ENCODE measurements around the gene PDE4D. TPM values are rescaled to one million over a fixed set of nuclear protein-coding genes. Genes with fewer than 3 reads are reported as not detected.

The PDE4D gene
- total RNA-seq, 2 donors from 2014 or later: 207 to 300 TPM

GRCh38 chr5:59727186-59727585, 166.3 kb downstream of the PDE4D start:
- no peak overlapping the region for H3K4me3 Mint-ChIP-seq
- ATAC-seq (no peak), DNase-seq (no peak)
- peaks cover 14% of the 10 kb centered on the region for H3K27me3 Mint-ChIP-seq
- no peaks in the 10 kb centered on the region for H3K4me1 Mint-ChIP-seq
- H3K36me3 Mint-ChIP-seq (ENCODE audit: low read depth): no peaks in the 10 kb centered on the region
- no peak overlapping the region for H3K27ac Mint-ChIP-seq
- H3K9me3 ChIP-seq (ENCODE audit: control insufficient read depth, low read length, poor library complexity, severe bottlenecking): no peaks in the 10 kb centered on the region

DNA sequence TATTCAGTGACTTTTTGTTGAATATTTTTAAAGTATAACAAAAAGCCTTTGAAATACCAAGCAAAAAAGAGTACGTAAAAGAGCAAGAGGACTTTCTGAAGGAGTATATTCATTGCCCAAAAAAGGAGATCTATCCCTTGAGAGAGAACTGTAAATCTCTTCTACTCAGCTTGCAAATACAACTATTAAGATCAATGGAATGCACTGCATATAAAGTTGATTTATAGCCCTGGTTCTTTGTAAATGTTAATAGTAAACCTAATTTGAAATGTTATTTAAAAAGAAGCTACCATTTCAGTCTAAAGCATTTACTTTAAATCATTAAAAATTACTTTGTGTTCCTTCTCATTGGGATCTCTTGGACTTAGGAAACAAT, 168.1 kb downstream of the PDE4D start:
- Mint-ChIP-seq H3K36me3 (ENCODE audit: low read depth) (no peaks in the 10 kb centered on the region), H3K4me3 (no peak overlapping the region), H3K27ac (no peak overlapping the region), H3K27me3 (peaks cover 5% of the 10 kb centered on the region), H3K4me1 (no peaks in the 10 kb centered on the region)
- DNase-seq (no peak), ATAC-seq (no peak)
- no peaks in the 10 kb centered on the region for H3K9me3 ChIP-seq (ENCODE audit: control insufficient read depth, low read length, poor library complexity, severe bottlenecking)

GRCh38 chr5:59724482-59725391, 168.8 kb downstream of the PDE4D start:
- H3K4me3 Mint-ChIP-seq: no peak overlapping the region
- no peaks in the 10 kb centered on the region for H3K4me1 Mint-ChIP-seq
- ATAC-seq (no peak), DNase-seq (no peak)
- H3K9me3 ChIP-seq (ENCODE audit: control insufficient read depth, low read length, poor library complexity, severe bottlenecking): no peaks in the 10 kb centered on the region
- H3K27me3 Mint-ChIP-seq: peaks cover 8% of the 10 kb centered on the region
- H3K36me3 Mint-ChIP-seq (ENCODE audit: low read depth): no peaks in the 10 kb centered on the region
- H3K27ac Mint-ChIP-seq: no peak overlapping the region

- no peak overlapping the region for H3K4me3 Mint-ChIP-seq
- H3K27me3 Mint-ChIP-seq: peaks cover 10% of the 10 kb centered on the region
- ATAC-seq (no peak), DNase-seq (no peak)
- no peak overlapping the region for H3K27ac Mint-ChIP-seq
- no peaks in the 10 kb centered on the region for H3K36me3 Mint-ChIP-seq (ENCODE audit: low read depth)
- no peaks in the 10 kb centered on the region for H3K4me1 Mint-ChIP-seq
- H3K9me3 ChIP-seq (ENCODE audit: control insufficient read depth, low read length, poor library complexity, severe bottlenecking): no peaks in the 10 kb centered on the region
Measured at GRCh38 chr5:59722874-59723273, 170.7 kb downstream of the PDE4D start.

DNA sequence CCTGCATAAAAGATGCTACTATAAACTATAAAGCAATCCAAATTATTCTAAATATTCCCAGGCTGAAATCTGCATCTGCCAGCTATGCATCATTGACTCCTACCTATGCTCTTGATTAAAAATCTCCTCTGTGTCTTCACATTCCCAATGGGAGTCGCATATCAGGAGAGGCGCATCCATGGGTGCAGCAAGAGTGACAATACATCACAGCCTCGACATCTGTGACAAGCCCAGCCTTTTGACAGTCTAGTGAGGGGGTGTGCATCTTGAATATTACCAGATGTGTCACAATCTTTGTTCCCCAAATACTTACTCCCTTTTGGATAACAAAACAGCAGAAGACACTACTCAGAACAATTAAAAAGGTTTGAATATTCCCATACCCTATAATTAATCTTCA, 171.8 kb downstream of the PDE4D start:
- H3K4me3 Mint-ChIP-seq: no peak overlapping the region
- H3K4me1 Mint-ChIP-seq: no peaks in the 10 kb centered on the region
- ATAC-seq (no peak), DNase-seq (no peak)
- no peaks in the 10 kb centered on the region for H3K9me3 ChIP-seq (ENCODE audit: control insufficient read depth, low read length, poor library complexity, severe bottlenecking)
- no peak overlapping the region for H3K27ac Mint-ChIP-seq
- H3K36me3 Mint-ChIP-seq (ENCODE audit: low read depth): no peaks in the 10 kb centered on the region
- H3K27me3 Mint-ChIP-seq: peaks cover 12% of the 10 kb centered on the region

GRCh38 chr5:59720063-59720462, 173.5 kb downstream of the PDE4D start:
- H3K27ac Mint-ChIP-seq: no peak overlapping the region
- peaks cover 12% of the 10 kb centered on the region for H3K27me3 Mint-ChIP-seq
- H3K9me3 ChIP-seq (ENCODE audit: control insufficient read depth, low read length, poor library complexity, severe bottlenecking): no peaks in the 10 kb centered on the region
- no peak for DNase-seq
- H3K4me1 Mint-ChIP-seq: no peaks in the 10 kb centered on the region
- no peaks in the 10 kb centered on the region for H3K36me3 Mint-ChIP-seq (ENCODE audit: low read depth)
- no peak for ATAC-seq
- H3K4me3 Mint-ChIP-seq: no peak overlapping the region

DNA sequence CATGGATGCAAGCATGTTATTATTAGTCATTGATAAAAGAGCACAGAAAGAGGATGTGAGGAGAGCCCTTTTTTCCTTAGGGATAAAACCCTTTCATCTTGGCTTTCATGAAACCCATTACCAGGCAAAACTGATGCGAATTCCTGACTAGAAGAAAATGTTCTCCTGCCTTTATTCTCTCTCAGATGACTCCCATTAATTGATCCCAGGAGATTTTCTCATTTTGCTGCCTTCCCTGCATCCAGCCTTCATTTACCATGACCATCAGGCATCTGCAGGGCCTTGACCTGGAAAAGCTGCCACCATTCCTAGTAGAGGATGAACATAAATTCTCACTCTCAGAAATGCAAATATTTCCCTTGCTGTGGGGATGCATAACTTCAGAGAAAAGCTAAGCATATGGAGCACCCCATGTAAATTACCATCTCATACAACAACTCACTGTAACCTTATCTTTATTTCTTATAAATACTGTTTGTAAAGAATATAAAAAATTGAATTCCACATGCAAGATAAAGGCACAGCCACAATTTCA, 176.5 kb downstream of the PDE4D start:
- no peak for ATAC-seq
- Mint-ChIP-seq H3K4me1 (no peaks in the 10 kb centered on the region), H3K27me3 (peaks cover 10% of the 10 kb centered on the region), H3K4me3 (no peak overlapping the region), H3K36me3 (ENCODE audit: low read depth) (no peaks in the 10 kb centered on the region), H3K27ac (no peak overlapping the region)
- H3K9me3 ChIP-seq (ENCODE audit: control insufficient read depth, low read length, poor library complexity, severe bottlenecking): no peaks in the 10 kb centered on the region
- DNase-seq: no peak

- no peak for ATAC-seq
- Mint-ChIP-seq H3K4me3 (no peak overlapping the region), H3K27me3 (peaks cover 10% of the 10 kb centered on the region), H3K4me1 (no peaks in the 10 kb centered on the region), H3K27ac (no peak overlapping the region), H3K36me3 (ENCODE audit: low read depth) (no peaks in the 10 kb centered on the region)
- H3K9me3 ChIP-seq (ENCODE audit: control insufficient read depth, low read length, poor library complexity, severe bottlenecking): no peaks in the 10 kb centered on the region
- no peak for DNase-seq
Measured at GRCh38 chr5:59716029-59716428, 177.5 kb downstream of the PDE4D start.

GRCh38 chr5:59715228-59715627, 178.3 kb downstream of the PDE4D start:
- Mint-ChIP-seq H3K27ac (no peak overlapping the region), H3K4me1 (no peaks in the 10 kb centered on the region), H3K27me3 (peaks cover 10% of the 10 kb centered on the region), H3K36me3 (ENCODE audit: low read depth) (no peaks in the 10 kb centered on the region), H3K4me3 (no peak overlapping the region)
- ATAC-seq (no peak), DNase-seq (no peak)
- no peaks in the 10 kb centered on the region for H3K9me3 ChIP-seq (ENCODE audit: control insufficient read depth, low read length, poor library complexity, severe bottlenecking)

GRCh38 chr5:59713498-59713844, 180.1 kb downstream of the PDE4D start:
- no peak overlapping the region for H3K27ac Mint-ChIP-seq
- H3K4me1 Mint-ChIP-seq: no peaks in the 10 kb centered on the region
- ATAC-seq (no peak), DNase-seq (no peak)
- no peak overlapping the region for H3K4me3 Mint-ChIP-seq
- no peaks in the 10 kb centered on the region for H3K9me3 ChIP-seq (ENCODE audit: control insufficient read depth, low read length, poor library complexity, severe bottlenecking)
- peaks cover 10% of the 10 kb centered on the region for H3K27me3 Mint-ChIP-seq
- no peaks in the 10 kb centered on the region for H3K36me3 Mint-ChIP-seq (ENCODE audit: low read depth)

- no peak for DNase-seq
- H3K27me3 Mint-ChIP-seq: peaks cover 10% of the 10 kb centered on the region
- ATAC-seq: no peak
- no peaks in the 10 kb centered on the region for H3K9me3 ChIP-seq (ENCODE audit: control insufficient read depth, low read length, poor library complexity, severe bottlenecking)
- H3K4me1 Mint-ChIP-seq: no peaks in the 10 kb centered on the region
- H3K36me3 Mint-ChIP-seq (ENCODE audit: low read depth): no peaks in the 10 kb centered on the region
- no peak overlapping the region for H3K4me3 Mint-ChIP-seq
- no peak overlapping the region for H3K27ac Mint-ChIP-seq
Measured at GRCh38 chr5:59712836-59713497, 180.6 kb downstream of the PDE4D start.

DNA sequence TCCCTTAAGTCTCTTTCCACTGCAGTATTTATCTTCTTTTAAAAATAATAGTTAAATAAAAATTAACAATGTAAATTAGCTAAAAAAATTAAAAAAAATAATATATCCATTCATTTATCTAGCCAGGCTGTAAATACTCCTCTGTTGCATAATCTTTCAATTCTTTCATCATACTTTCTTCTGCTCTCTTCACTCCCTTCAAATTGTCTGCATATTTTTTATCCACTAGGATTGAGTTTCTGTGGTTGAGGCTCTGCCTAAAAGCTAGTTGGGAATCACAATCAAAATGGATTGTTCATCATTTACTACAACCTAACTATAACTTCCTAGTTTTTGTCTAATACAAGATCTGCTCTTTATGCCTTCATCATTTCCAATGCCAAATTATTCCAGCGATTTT, 182.2 kb downstream of the PDE4D start:
- H3K27me3 Mint-ChIP-seq: peaks cover 6% of the 10 kb centered on the region
- no peak overlapping the region for H3K4me3 Mint-ChIP-seq
- DNase-seq: no peak
- no peaks in the 10 kb centered on the region for H3K36me3 Mint-ChIP-seq (ENCODE audit: low read depth)
- H3K27ac Mint-ChIP-seq: no peak overlapping the region
- no peaks in the 10 kb centered on the region for H3K9me3 ChIP-seq (ENCODE audit: control insufficient read depth, low read length, poor library complexity, severe bottlenecking)
- no peak for ATAC-seq
- H3K4me1 Mint-ChIP-seq: no peaks in the 10 kb centered on the region

GRCh38 chr5:59709846-59710245, 183.7 kb downstream of the PDE4D start:
- DNase-seq (no peak), ATAC-seq (no peak)
- H3K27ac Mint-ChIP-seq: no peak overlapping the region
- no peaks in the 10 kb centered on the region for H3K4me1 Mint-ChIP-seq
- no peak overlapping the region for H3K4me3 Mint-ChIP-seq
- H3K36me3 Mint-ChIP-seq (ENCODE audit: low read depth): no peaks in the 10 kb centered on the region
- H3K9me3 ChIP-seq (ENCODE audit: control insufficient read depth, low read length, poor library complexity, severe bottlenecking): no peaks in the 10 kb centered on the region
- H3K27me3 Mint-ChIP-seq: peaks cover 10% of the 10 kb centered on the region
